Fibroblast of skin of right quadriceps (primary cell): Measurements from ENCODE around the gene TMEM209.
"Not testable (repeated sequence)": the region's sequence is repeated elsewhere in the genome, so short reads cannot be mapped to it uniquely, and the experiment has no call there.

ENCODE experiments used
- DNase-seq: peaks from one replicate; pipeline ENCODE4 v3.0.0-alpha.2; 2013

TMEM209 gene

GRCh38 chr7:130216750-130217149 is 11.5 kb upstream of the TMEM209 start:
- no peak for DNase-seq

- no peak for DNase-seq
Observed at GRCh38 chr7:130216025-130216424, 10.8 kb upstream of the TMEM209 start.

- no peak for DNase-seq
Observed at GRCh38 chr7:130213828-130214227, 8.6 kb upstream of the TMEM209 start.

GRCh38 chr7:130210181-130210935 is 5.2 kb upstream of the TMEM209 start:
- peak; percentile 68 for DNase-seq

GRCh38 chr7:130208516-130208915 is 3.3 kb upstream of the TMEM209 start:
- DNase-seq: peak; percentile 21

- DNase-seq: peak; percentile 79
Observed at GRCh38 chr7:130207642-130208041, 2.4 kb upstream of the TMEM209 start, which contains the start of gene SSMEM1. Gene SSMEM1 (plus strand): TSS chr7:130207860. CDS start chr7:130207911, 51 bp downstream.

- no peak for DNase-seq
Observed at GRCh38 chr7:130207033-130207432, 1.8 kb upstream of the TMEM209 start.

- DNase-seq: no peak
Observed at GRCh38 chr7:130201796-130202195, 3.4 kb downstream of the TMEM209 start.

GRCh38 chr7:130197094-130197493 is 8.1 kb downstream of the TMEM209 start:
- no peak for DNase-seq

GRCh38 chr7:130196476-130196875 is 8.7 kb downstream of the TMEM209 start:
- no peak for DNase-seq

- no peak for DNase-seq
Observed at GRCh38 chr7:130195396-130195795, 9.8 kb downstream of the TMEM209 start.

GRCh38 chr7:130191791-130192190 is 13.4 kb downstream of the TMEM209 start:
- DNase-seq: no peak

- DNase-seq: peak; percentile 64
Observed at GRCh38 chr7:130189343-130189742, 15.9 kb downstream of the TMEM209 start.

GRCh38 chr7:130187360-130187759 is 17.8 kb downstream of the TMEM209 start:
- no peak for DNase-seq

GRCh38 chr7:130184349-130184748 is 20.9 kb downstream of the TMEM209 start:
- not testable (repeated sequence) for DNase-seq

- DNase-seq: no peak
Observed at GRCh38 chr7:130182990-130183389, 22.2 kb downstream of the TMEM209 start.

GRCh38 chr7:130181263-130181605 is 24.0 kb downstream of the TMEM209 start:
- no peak for DNase-seq

GRCh38 chr7:130180571-130181262 is 24.5 kb downstream of the TMEM209 start:
- DNase-seq: peak; percentile 39

- DNase-seq: no peak
Observed at GRCh38 chr7:130179631-130180030, 25.6 kb downstream of the TMEM209 start.

GRCh38 chr7:130178251-130178650 is 27.0 kb downstream of the TMEM209 start:
- DNase-seq: no peak

- DNase-seq: no peak
Observed at GRCh38 chr7:130174237-130174959, 30.8 kb downstream of the TMEM209 start.

- DNase-seq: no peak
Observed at GRCh38 chr7:130162196-130162595, 43.0 kb downstream of the TMEM209 start.

- DNase-seq: no peak
Observed at GRCh38 chr7:130160455-130160854, 44.8 kb downstream of the TMEM209 start.

GRCh38 chr7:130160023-130160422 is 45.2 kb downstream of the TMEM209 start:
- no peak for DNase-seq
